Bone marrow (tissue), 2 donors: ENCODE results near the gene GNAS.
"Not testable (repeated sequence)": the region's sequence is repeated elsewhere in the genome, so short reads cannot be mapped to it uniquely, and the experiment has no call there.

ENCODE experiments used
- DNase-seq, 2 donors: peaks; one replicate each; lab custom pipeline; 2025; lab: John Stamatoyannopoulos, UW

The GNAS gene

GRCh38 chr20:58852543-58853271 lies at the start of gene GNAS:
TSS of gene GNAS (plus strand) at chr20:58852716.
- peak in 1 of 2 donors; percentile 36 for DNase-seq

GRCh38 chr20:58803533-58803932 lies 49.0 kb upstream of the GNAS start:
- DNase-seq: no peak

GRCh38 chr20:58807801-58808200 lies 44.7 kb upstream of the GNAS start:
- no peak for DNase-seq

GRCh38 chr20:58808271-58809046 lies 44.1 kb upstream of the GNAS start:
- DNase-seq: no peak

- DNase-seq: no peak
Observed at GRCh38 chr20:58810116-58810878, 42.2 kb upstream of the GNAS start.

- DNase-seq: no peak
Observed at GRCh38 chr20:58810879-58811250, 41.7 kb upstream of the GNAS start.

- DNase-seq: no peak
Observed at GRCh38 chr20:58811334-58811733, 41.2 kb upstream of the GNAS start.

- DNase-seq: no peak
Observed at GRCh38 chr20:58813369-58813768, 39.1 kb upstream of the GNAS start.

GRCh38 chr20:58815448-58815847 lies 37.1 kb upstream of the GNAS start:
- no peak for DNase-seq

GRCh38 chr20:58816051-58816450 lies 36.5 kb upstream of the GNAS start:
- no peak for DNase-seq

GRCh38 chr20:58816957-58817651 lies 35.4 kb upstream of the GNAS start:
- DNase-seq: no peak

GRCh38 chr20:58817748-58818147 lies 34.8 kb upstream of the GNAS start:
- DNase-seq: no peak

- no peak for DNase-seq
Observed at GRCh38 chr20:58818586-58819285, 33.8 kb upstream of the GNAS start.

- no peak for DNase-seq
Observed at GRCh38 chr20:58819921-58820320, 32.6 kb upstream of the GNAS start.

- DNase-seq: not testable (repeated sequence)
Observed at GRCh38 chr20:58820515-58820914, 32.0 kb upstream of the GNAS start.

GRCh38 chr20:58822149-58822548 lies 30.4 kb upstream of the GNAS start:
- DNase-seq: no peak

GRCh38 chr20:58822748-58823730 lies 29.5 kb upstream of the GNAS start:
- DNase-seq: no peak

- DNase-seq: no peak
Observed at GRCh38 chr20:58824843-58825242, 27.7 kb upstream of the GNAS start.

GRCh38 chr20:58825450-58825849 lies 27.1 kb upstream of the GNAS start:
- DNase-seq: no peak

GRCh38 chr20:58826271-58826670 lies 26.2 kb upstream of the GNAS start:
- no peak for DNase-seq
